Medulla oblongata (tissue), 1 donor: ENCODE measurements around the gene NOC2L.

Experiments
- DNase-seq: peaks from one replicate; pipeline ENCODE4 v3.0.0-alpha.2; 2015; ENCODE audit errors: extremely low spot score

NOC2L gene

GRCh38 chr1:974687-975328 lies 15.8 kb upstream of the NOC2L start:
- no peak for DNase-seq

- no peak for DNase-seq
Observed at GRCh38 chr1:974293-974640, 15.2 kb upstream of the NOC2L start.

GRCh38 chr1:973459-974292 lies 14.6 kb upstream of the NOC2L start:
- DNase-seq = no peak

- DNase-seq = no peak
Observed at GRCh38 chr1:972726-973458, 13.8 kb upstream of the NOC2L start.

- no peak for DNase-seq
Observed at GRCh38 chr1:971751-972506, 12.9 kb upstream of the NOC2L start.

GRCh38 chr1:970973-971730 lies 12.1 kb upstream of the NOC2L start:
- no peak for DNase-seq

- DNase-seq = no peak
Observed at GRCh38 chr1:970242-970972, 11.4 kb upstream of the NOC2L start.

- no peak for DNase-seq
Observed at GRCh38 chr1:969260-969855, 10.3 kb upstream of the NOC2L start.

- no peak for DNase-seq
Observed at GRCh38 chr1:967466-968343, 8.6 kb upstream of the NOC2L start.

GRCh38 chr1:966704-967300 lies 7.7 kb upstream of the NOC2L start:
- no peak for DNase-seq

GRCh38 chr1:966135-966703 lies 7.2 kb upstream of the NOC2L start, which contains the start of gene PLEKHN1:
PLEKHN1 (plus strand) TSS chr1:966482; CDS start chr1:966532, 50 bp downstream.
- DNase-seq = no peak

- DNase-seq = no peak
Observed at GRCh38 chr1:965526-966134, 6.6 kb upstream of the NOC2L start.

GRCh38 chr1:964691-965525 lies 5.9 kb upstream of the NOC2L start:
- DNase-seq = no peak

- DNase-seq = no peak
Observed at GRCh38 chr1:963746-964525, 4.9 kb upstream of the NOC2L start.

GRCh38 chr1:963301-963651 lies 4.2 kb upstream of the NOC2L start:
- no peak for DNase-seq
